Hematopoietic multipotent progenitor cell (in vitro differentiated cells): Measurements from ENCODE around the gene TMPRSS11A. TPM values are rescaled to one million over a fixed set of nuclear protein-coding genes. Genes with fewer than 3 reads are reported as not detected.

Experiments used
- DNase-seq, 3 donors: peaks; one replicate each; pipeline ENCODE4 v3.0.0-alpha.2; 2011 to 2015; ENCODE audit warnings: low read depth in 2 of 3, low spot score in 2 of 3
- total RNA-seq: library from RNA; depleted of rRNA; stranded (reverse); fragments of >200 nt; gene quantifications from one replicate; pipeline ENCODE4 v1.2.3, GENCODE V29; 2012

Gene TMPRSS11A
- total RNA-seq, result not detected

- DNase-seq, result no peak
These were observed at the start of gene TMPRSS11A for GRCh38 chr4:67963356-67963755. TSS of gene TMPRSS11A (minus strand) at chr4:67963493. CDS start at chr4:67963393, 100 bp downstream.

- DNase-seq, result no peak
These were observed 48.4 kb upstream of the TMPRSS11A start for GRCh38 chr4:68011684-68012083.

GRCh38 chr4:68002906-68003305 lies 39.6 kb upstream of the TMPRSS11A start:
- no peak for DNase-seq

DNA sequence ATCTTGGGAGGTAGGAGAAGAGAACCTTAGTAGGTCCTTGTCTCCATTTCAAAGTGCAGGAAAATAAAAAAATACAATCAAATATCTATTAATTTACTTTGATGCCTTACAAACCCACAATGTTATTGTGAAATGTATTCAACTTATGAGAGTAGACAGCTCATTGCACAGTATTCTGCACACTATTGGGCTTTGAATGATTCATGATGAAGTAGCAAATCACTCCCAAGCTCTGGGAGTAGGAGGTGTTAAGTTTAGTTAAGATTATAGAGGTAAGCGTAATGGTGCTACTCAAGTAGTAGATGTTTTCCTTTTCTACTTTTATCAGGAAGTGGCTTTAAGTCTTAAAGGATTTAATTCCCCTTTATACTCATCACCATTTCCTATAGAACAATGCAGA lies 32.8 kb upstream of the TMPRSS11A start:
- DNase-seq, result no peak

- no peak for DNase-seq
These were observed 25.7 kb upstream of the TMPRSS11A start for GRCh38 chr4:67988991-67989390.

- DNase-seq, result no peak
These were observed 20.0 kb upstream of the TMPRSS11A start for GRCh38 chr4:67983333-67983732.

DNA sequence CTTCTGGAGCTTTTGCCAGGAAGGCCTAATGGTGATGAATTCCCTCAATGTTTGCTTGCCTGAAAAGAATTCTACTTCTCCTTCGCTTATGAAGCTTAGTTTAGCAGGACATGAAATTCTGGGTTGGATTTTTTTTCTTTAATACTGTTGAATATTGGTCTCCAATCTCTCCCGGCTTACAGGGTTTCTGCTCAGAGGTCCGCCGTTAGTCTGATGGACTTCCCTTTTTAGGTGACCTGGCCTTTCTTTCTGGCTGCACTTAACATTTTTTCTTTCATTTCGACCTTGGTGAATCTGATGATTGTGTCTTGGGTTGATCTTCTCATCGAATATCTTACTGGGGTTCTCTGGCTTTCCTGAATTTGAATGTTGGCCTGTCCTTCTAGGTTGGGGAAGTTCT lies 17.2 kb upstream of the TMPRSS11A start:
- no peak for DNase-seq

- DNase-seq, result no peak
These were observed 10.3 kb upstream of the TMPRSS11A start for GRCh38 chr4:67973608-67974007.

GRCh38 chr4:67954890-67955289 lies 8.4 kb downstream of the TMPRSS11A start:
- no peak for DNase-seq

DNA sequence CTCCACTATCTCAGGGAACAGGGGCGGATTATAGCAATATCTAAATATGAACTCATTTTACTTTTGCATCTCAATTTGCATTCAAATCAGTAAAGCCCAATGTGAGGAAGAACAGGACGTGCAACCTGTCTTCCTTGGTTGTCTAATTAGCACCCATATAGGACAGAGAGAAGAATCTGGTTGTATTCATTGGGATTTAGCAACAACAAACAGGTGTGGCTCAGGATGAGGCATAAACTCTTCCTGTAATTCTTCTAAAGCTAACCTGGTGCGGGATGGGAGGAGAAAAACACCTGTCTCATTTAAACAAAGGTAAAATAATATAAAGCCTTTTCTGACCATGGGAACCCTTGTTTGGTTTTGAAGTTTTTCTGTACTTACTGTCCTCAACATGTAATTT lies 22.2 kb downstream of the TMPRSS11A start:
- DNase-seq, result no peak

GRCh38 chr4:67940506-67940905 lies 22.8 kb downstream of the TMPRSS11A start:
- DNase-seq, result no peak

DNA sequence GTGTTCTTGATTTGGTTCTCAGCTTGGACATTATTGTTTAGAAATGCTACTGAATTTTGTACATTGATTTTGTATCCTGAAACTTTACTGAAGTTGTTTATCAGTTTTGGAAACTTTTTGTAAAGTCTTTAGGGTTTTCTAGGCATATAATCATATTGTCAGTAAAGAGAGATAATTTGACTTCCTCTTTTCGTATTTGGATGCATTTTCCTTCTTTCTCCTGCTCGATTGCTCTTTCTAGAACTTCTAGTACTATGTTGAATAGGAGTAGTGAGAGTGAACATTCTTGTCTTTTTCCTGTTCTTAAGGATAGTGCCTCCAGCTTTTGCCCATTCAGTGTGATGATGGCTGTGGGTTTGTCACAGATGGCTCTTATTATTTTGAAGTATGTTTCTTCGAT lies 24.1 kb downstream of the TMPRSS11A start:
- DNase-seq, result no peak

DNA sequence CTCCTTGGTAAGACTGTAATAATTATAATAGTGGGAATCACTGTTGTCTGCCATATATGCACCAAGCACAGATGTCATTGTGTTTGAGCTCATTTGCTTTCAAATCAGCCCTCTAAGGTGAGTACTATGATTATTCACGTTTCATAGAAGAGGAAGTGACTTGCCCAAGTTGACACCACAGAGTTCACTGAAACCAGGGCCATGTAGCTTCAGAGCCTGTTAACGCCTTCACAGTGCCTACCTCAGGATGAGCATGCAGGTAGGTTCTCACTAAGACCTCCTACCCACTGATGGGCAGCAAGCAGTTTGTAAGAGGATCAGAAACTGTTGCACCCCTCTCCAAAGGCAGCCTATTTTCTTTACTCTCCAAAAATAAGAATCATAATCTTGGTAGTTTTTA lies 27.4 kb downstream of the TMPRSS11A start:
- no peak for DNase-seq

- DNase-seq, result peak in 2 of 3 donors; percentile 42 to 69
These were observed 28.7 kb downstream of the TMPRSS11A start for GRCh38 chr4:67934628-67935027.

DNA sequence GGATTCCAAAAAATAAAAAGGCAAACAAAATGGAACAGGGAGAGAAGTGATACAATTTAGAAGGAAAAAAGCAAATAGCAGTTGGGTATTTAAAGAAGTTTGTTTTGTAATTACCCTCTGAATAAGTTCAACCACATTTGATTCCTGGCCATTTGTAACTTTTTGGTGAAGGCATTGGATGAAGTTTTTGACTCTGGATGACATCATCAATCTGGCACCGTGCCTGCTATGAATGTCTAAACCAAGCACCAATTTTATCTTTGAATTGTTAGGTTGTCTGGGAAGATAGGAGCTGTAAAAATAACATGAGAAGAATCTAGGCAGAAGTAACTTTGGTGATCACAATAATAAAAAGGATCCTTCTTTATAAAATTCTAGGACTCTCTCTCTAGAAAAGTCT lies 29.5 kb downstream of the TMPRSS11A start:
- DNase-seq, result peak in 1 of 3 donors; percentile 23

- DNase-seq, result no peak
These were observed 30.3 kb downstream of the TMPRSS11A start for GRCh38 chr4:67933038-67933437.

- DNase-seq, result no peak
These were observed 32.0 kb downstream of the TMPRSS11A start for GRCh38 chr4:67931256-67931655.

GRCh38 chr4:67929426-67929825 lies 33.9 kb downstream of the TMPRSS11A start:
- DNase-seq, result no peak

GRCh38 chr4:67928546-67928945 lies 34.7 kb downstream of the TMPRSS11A start:
- DNase-seq, result peak in 2 of 3 donors; percentile 29 to 56

GRCh38 chr4:67927251-67927650 lies 36.0 kb downstream of the TMPRSS11A start:
- DNase-seq, result no peak

- DNase-seq, result no peak
These were observed 36.8 kb downstream of the TMPRSS11A start for GRCh38 chr4:67926485-67926884.

- no peak for DNase-seq
These were observed 40.6 kb downstream of the TMPRSS11A start for GRCh38 chr4:67922697-67923096.

DNA sequence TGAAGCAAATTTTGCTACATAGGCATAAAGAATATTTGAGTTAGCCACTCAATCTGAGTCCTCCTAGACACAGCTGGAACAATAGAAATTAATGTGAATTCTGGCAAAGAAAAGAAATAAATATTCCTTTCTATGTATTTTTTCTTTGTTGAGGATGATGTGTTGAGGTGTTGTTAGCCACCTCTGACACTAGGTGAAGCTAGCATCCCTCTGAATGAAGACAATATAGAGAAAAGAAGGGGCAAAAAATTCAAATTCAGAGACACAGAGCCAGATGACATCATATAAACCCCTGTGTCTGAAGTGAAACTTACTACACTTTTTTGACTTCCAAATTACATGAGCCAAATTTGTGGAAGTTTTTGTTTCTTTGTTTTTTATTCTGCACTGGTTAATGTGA lies 44.9 kb downstream of the TMPRSS11A start:
- DNase-seq, result peak in 2 of 3 donors; percentile 34 to 67
